ENCODE data around the gene PRF1. TPM values are rescaled to one million over a fixed set of nuclear protein-coding genes. Genes with fewer than 3 reads are reported as not detected.

The PRF1 gene
- total and polyA plus RNA-seq, 2 donors (not counting 1 experiment from before 2014, with no cell fraction given), result 1.0 to 1.9 TPM

- H3K27ac ChIP-seq (ENCODE audit: low read length in 2 of 2), result no peak overlapping the region
- no peak overlapping the region for H3K27ac Mint-ChIP-seq
- CTCF ChIA-PET, result no interaction called here
Measured at GRCh38 chr10:70603449-70603801, 884 bp upstream of the PRF1 start.

GRCh38 chr10:70601746-70602145 is 795 bp downstream of the PRF1 start:
- ChIA-PET POLR2A (no interaction called here), CTCF (no interaction called here)
- WGBS (ENCODE audit: insufficient coverage), result no CpG with 5 or more reads among the region's 5 CpGs
- ATAC-seq (ENCODE audit: low read depth) (no peak), DNase-seq (no peak)
- H3K4me3 ChIP-seq (ENCODE audit: control extremely low read depth in 1 of 5, extremely low read depth in 1 of 5, insufficient read depth in 1 of 5, low read depth in 2 of 5, low read length in 4 of 5), result no peak overlapping the region
- Mint-ChIP-seq H3K9me3 (ENCODE audit: insufficient read depth) (no peaks in the 10 kb centered on the region), H3K4me3 (no peak overlapping the region), H3K4me1 (no peaks in the 10 kb centered on the region), H3K27ac (no peak overlapping the region), H3K27me3 (no peaks in the 10 kb centered on the region)
- H3K27ac ChIP-seq (ENCODE audit: low read length in 2 of 2), result no peak overlapping the region
- no peak overlapping the region for H3K9ac ChIP-seq (ENCODE audit: low read length)
- TF ChIP-seq EZH2 (IDR thresholded peaks at IDR 0.05; ENCODE audit: borderline replicate concordance, insufficient read depth, low read depth, low read length, poor library complexity, severe bottlenecking) (no peak), CTCF (IDR thresholded peaks at IDR 0.05) (no peak)
- intact Hi-C loops (cut with micrococcal nuclease), result no loop called here
- H3K4me1 ChIP-seq (ENCODE audit: control insufficient read depth in 2 of 2, insufficient read depth in 2 of 2, low read length in 2 of 2), result no peaks in the 10 kb centered on the region
- peaks cover 0 to 4% (median 0%) of the 10 kb centered on the region in 4 experiments for H3K27me3 ChIP-seq (replicated peaks in 1 of 4; ENCODE audit: control extremely low read depth in 1 of 4, control insufficient read depth in 3 of 4, insufficient read depth in 4 of 4, low read length in 3 of 4)
- no peak overlapping the region for H3K4me2 ChIP-seq (replicated peaks; ENCODE audit: low read depth, low read length, poor library complexity, severe bottlenecking)
- H3K9me3 ChIP-seq (ENCODE audit: control extremely low read depth in 1 of 3, control insufficient read depth in 2 of 3, insufficient read depth in 1 of 3, low read length in 2 of 3), result no peaks in the 10 kb centered on the region
- no peaks in the 10 kb centered on the region for H4K20me1 ChIP-seq (ENCODE audit: control insufficient read depth, insufficient read depth, low read length, poor library complexity, severe bottlenecking)
- no peak overlapping the region for H2AFZ ChIP-seq (ENCODE audit: insufficient read depth, low read depth, low read length, poor library complexity, severe bottlenecking)
- no peaks in the 10 kb centered on the region for H3K79me2 ChIP-seq (ENCODE audit: control insufficient read depth, insufficient read depth, low read length)
- H3K36me3 ChIP-seq (replicated peaks in 1 of 2; ENCODE audit: control extremely low read depth in 1 of 2, control insufficient read depth in 1 of 2, extremely low read depth in 1 of 2, insufficient read depth in 2 of 2, low read length in 1 of 2), result no peaks in the 10 kb centered on the region

More at GRCh38 chr10:70603449-70603801, 884 bp upstream of the PRF1 start:
- Histone ChIP-seq H4K20me1 (ENCODE audit: control insufficient read depth, insufficient read depth, low read length, poor library complexity, severe bottlenecking) (no peaks in the 10 kb centered on the region), H3K27me3 (replicated peaks in 1 of 4; ENCODE audit: control extremely low read depth in 1 of 4, control insufficient read depth in 3 of 4, insufficient read depth in 4 of 4, low read length in 3 of 4) (peaks cover 0 to 4% (median 0%) of the 10 kb centered on the region in 4 experiments), H3K4me2 (replicated peaks; ENCODE audit: low read depth, low read length, poor library complexity, severe bottlenecking) (no peak overlapping the region), H3K79me2 (ENCODE audit: control insufficient read depth, insufficient read depth, low read length) (no peaks in the 10 kb centered on the region), H2AFZ (ENCODE audit: insufficient read depth, low read depth, low read length, poor library complexity, severe bottlenecking) (no peak overlapping the region), H3K4me3 (ENCODE audit: control extremely low read depth in 1 of 5, extremely low read depth in 1 of 5, insufficient read depth in 1 of 5, low read depth in 2 of 5, low read length in 4 of 5) (no peak overlapping the region), H3K9ac (ENCODE audit: low read length) (no peak overlapping the region), H3K9me3 (ENCODE audit: control extremely low read depth in 1 of 3, control insufficient read depth in 2 of 3, insufficient read depth in 1 of 3, low read length in 2 of 3) (no peaks in the 10 kb centered on the region), H3K36me3 (replicated peaks in 1 of 2; ENCODE audit: control extremely low read depth in 1 of 2, control insufficient read depth in 1 of 2, extremely low read depth in 1 of 2, insufficient read depth in 2 of 2, low read length in 1 of 2) (no peaks in the 10 kb centered on the region), H3K4me1 (ENCODE audit: control insufficient read depth in 2 of 2, insufficient read depth in 2 of 2, low read length in 2 of 2) (no peaks in the 10 kb centered on the region)
- TF ChIP-seq EZH2 (IDR thresholded peaks at IDR 0.05; ENCODE audit: borderline replicate concordance, insufficient read depth, low read depth, low read length, poor library complexity, severe bottlenecking) (no peak), CTCF (IDR thresholded peaks at IDR 0.05) (no peak)
- DNase-seq, result no peak
- Mint-ChIP-seq H3K4me3 (no peak overlapping the region), H3K4me1 (no peaks in the 10 kb centered on the region), H3K9me3 (ENCODE audit: insufficient read depth) (no peaks in the 10 kb centered on the region), H3K27me3 (no peaks in the 10 kb centered on the region)
- WGBS (ENCODE audit: insufficient coverage), result 90% methylated on average over 7 of the region's 7 CpGs
- no peak for ATAC-seq (ENCODE audit: low read depth)
- intact Hi-C loops (cut with micrococcal nuclease), result no loop called here
- POLR2A ChIA-PET, result no interaction called here
